ENCODE results near the gene SGK2.

DNA sequence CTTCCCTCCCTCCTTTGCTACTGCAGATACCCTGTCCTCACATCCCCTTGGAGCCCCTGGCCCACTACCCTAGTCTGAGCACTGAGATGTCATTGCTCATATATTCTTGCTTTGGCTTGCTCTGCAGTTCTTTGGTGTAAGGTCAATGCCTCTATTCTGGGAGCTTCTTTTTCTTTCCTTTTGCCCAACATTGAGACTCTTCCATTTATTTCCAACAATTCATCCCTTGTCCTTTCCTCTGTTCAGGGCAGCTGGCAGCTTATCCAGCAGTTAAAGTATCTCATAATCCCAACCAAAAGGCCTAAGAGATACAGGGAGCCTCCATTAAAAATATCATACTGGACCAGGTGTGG lies 27.8 kb upstream of the SGK2 start:
- TF ChIP-seq, protein P1, sequence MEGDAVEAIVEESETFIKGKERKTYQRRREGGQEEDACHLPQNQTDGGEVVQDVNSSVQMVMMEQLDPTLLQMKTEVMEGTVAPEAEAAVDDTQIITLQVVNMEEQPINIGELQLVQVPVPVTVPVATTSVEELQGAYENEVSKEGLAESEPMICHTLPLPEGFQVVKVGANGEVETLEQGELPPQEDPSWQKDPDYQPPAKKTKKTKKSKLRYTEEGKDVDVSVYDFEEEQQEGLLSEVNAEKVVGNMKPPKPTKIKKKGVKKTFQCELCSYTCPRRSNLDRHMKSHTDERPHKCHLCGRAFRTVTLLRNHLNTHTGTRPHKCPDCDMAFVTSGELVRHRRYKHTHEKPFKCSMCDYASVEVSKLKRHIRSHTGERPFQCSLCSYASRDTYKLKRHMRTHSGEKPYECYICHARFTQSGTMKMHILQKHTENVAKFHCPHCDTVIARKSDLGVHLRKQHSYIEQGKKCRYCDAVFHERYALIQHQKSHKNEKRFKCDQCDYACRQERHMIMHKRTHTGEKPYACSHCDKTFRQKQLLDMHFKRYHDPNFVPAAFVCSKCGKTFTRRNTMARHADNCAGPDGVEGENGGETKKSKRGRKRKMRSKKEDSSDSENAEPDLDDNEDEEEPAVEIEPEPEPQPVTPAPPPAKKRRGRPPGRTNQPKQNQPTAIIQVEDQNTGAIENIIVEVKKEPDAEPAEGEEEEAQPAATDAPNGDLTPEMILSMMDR (IDR thresholded peaks at IDR 0.05 in 4 of 5, conservative IDR thresholded peaks at IDR 0.05 in 1 of 5): no peak
- no peak for TF ChIP-seq POLR2A (IDR thresholded peaks at IDR 0.05)
